Measurements from ENCODE around the gene CSRNP2. TPM values are rescaled to one million over a fixed set of nuclear protein-coding genes. Genes with fewer than 3 reads are reported as not detected.
A peak's percentile ranks its signal among the peaks of the same experiment; 100 is the strongest.

CSRNP2 gene
- total and polyA plus RNA-seq, 4 experiments from 2014 or later: 4.6 to 35.0 (median 20.2) TPM

DNA sequence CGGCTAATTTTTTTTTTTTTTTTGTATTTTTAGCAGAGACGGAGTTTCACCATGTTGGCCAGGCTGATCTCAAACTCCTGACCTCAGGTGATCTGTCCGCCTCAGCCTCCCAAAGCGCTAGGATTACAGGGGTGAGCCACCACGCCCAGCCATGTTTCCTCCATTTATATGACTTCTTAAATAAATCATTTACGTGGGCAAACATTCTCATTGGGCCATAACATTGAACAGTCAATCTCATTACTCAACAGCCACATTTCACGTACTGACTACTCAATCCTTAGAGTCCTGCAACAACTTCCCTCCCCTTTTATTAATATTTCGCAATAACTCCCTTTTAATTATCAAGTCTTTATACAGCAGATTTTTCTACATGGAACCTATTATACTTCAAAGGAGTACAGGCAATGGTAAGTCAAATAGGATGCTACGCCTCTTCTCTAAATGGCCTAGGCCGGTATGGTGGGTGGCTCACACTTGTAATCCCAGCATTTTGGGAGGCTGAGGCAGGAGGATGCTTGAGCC lies 7.4 kb upstream of the CSRNP2 start:
- peak overlapping the region in 1 of 7 donors; percentile 35 for H3K27ac Mint-ChIP-seq
- H3K4me3 ChIP-seq (ENCODE audit: low read length in 2 of 2): no peak overlapping the region
- no peak for DNase-seq
- ChIA-PET POLR2A (ENCODE audit: partially characterized antibody) (no interaction called here), CTCF (ENCODE audit: partially characterized antibody) (interaction anchor here (0.9 kb wide), 1 partner anchor 278 kb away, joined by 3 read pairs; no protein-coding TSS in a partner anchor)
- H3K9me3 Mint-ChIP-seq: no peaks in the 10 kb centered on the region
- no peaks in the 10 kb centered on the region for H3K9me3 ChIP-seq (ENCODE audit: control insufficient read depth in 1 of 2, low read length in 2 of 2)
- H3K36me3 Mint-ChIP-seq: peaks cover 13 to 21% of the 10 kb centered on the region in 2 donors
- peaks cover 0 to 3% (median 1%) of the 10 kb centered on the region in 4 donors for H3K4me1 Mint-ChIP-seq
- no peak overlapping the region for H3K27ac ChIP-seq (ENCODE audit: low read depth, low read length)
- H3K36me3 ChIP-seq (ENCODE audit: insufficient read depth, low read length): peaks cover 7% of the 10 kb centered on the region
- H3K4me1 ChIP-seq (ENCODE audit: insufficient read depth, low read length): no peaks in the 10 kb centered on the region
- no peaks in the 10 kb centered on the region for H3K27me3 ChIP-seq (ENCODE audit: insufficient read depth, low read length)
- no peaks in the 10 kb centered on the region for H3K27me3 Mint-ChIP-seq
- no peak overlapping the region for H3K4me3 Mint-ChIP-seq
- intact Hi-C loops (cut with micrococcal nuclease): no loop called here

DNA sequence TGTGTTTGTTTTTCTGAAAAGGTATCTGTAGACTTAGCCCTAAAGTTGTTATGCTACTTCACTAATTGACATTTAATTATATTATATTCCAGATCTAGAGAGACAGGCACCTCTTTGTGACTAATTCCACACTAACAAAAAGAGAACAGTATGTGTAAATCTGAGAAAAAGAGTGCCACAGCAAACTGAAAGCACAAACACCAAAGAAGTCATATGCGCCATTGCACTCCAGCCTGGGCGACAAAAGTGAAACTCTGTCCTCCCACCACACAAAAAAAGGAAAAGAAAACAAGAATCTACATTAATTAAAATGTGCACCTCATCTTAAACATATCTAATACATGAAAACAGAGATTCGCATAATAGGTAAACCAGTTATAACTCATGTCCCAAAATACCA lies 4.4 kb upstream of the CSRNP2 start:
- H3K27ac ChIP-seq (ENCODE audit: low read depth, low read length): no peak overlapping the region
- peaks cover 0 to 2% of the 10 kb centered on the region in 2 donors for H3K36me3 Mint-ChIP-seq
- POLR2A ChIA-PET (ENCODE audit: partially characterized antibody): no interaction called here
- H3K9me3 ChIP-seq (ENCODE audit: control insufficient read depth in 1 of 2, low read length in 2 of 2): no peaks in the 10 kb centered on the region
- H3K4me3 Mint-ChIP-seq: peak overlapping the region in 1 of 8 donors; percentile 26
- no peaks in the 10 kb centered on the region for H3K27me3 ChIP-seq (ENCODE audit: insufficient read depth, low read length)
- peaks cover 0 to 2% (median 0%) of the 10 kb centered on the region in 8 donors for H3K9me3 Mint-ChIP-seq
- CTCF ChIA-PET (ENCODE audit: partially characterized antibody): no interaction called here
- H3K4me1 ChIP-seq (ENCODE audit: insufficient read depth, low read length): peaks cover 6% of the 10 kb centered on the region
- no peak for DNase-seq
- intact Hi-C loops (cut with micrococcal nuclease): no loop called here
- no peaks in the 10 kb centered on the region for H3K27me3 Mint-ChIP-seq
- H3K4me1 Mint-ChIP-seq: peaks cover 7 to 13% (median 9%) of the 10 kb centered on the region in 4 donors
- no peaks in the 10 kb centered on the region for H3K36me3 ChIP-seq (ENCODE audit: insufficient read depth, low read length)
- H3K4me3 ChIP-seq (ENCODE audit: low read length in 2 of 2): no peak overlapping the region
- peak overlapping the region in 3 of 7 donors; percentile 13 to 83 (median 19) for H3K27ac Mint-ChIP-seq

DNA sequence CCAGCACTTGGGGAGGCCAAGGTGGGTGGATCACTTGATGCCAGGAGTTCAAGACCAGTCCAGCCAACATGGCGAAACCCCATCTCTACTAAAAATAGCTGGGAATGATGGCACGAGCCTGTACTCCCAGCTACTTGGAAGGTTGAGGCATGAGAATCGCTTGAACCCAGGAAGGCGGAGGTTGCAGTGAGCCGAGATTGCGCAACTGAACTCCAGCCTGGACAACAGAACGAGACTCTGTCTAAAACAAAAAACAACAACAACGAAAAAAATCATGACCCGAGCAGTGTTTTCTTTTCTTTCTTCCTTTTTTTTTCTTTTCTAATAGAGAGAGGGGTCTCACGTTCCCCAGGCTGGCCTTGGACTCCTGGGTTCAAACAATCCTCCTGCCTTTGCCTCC lies 3.5 kb upstream of the CSRNP2 start:
- H3K36me3 ChIP-seq (ENCODE audit: insufficient read depth, low read length): no peaks in the 10 kb centered on the region
- H3K27me3 Mint-ChIP-seq: no peaks in the 10 kb centered on the region
- H3K9me3 Mint-ChIP-seq: peaks cover 0 to 4% (median 0%) of the 10 kb centered on the region in 8 donors
- peak overlapping the region in 2 of 7 donors; percentile 15 to 90 for H3K27ac Mint-ChIP-seq
- peaks cover 15% of the 10 kb centered on the region for H3K4me1 ChIP-seq (ENCODE audit: insufficient read depth, low read length)
- no peaks in the 10 kb centered on the region for H3K9me3 ChIP-seq (ENCODE audit: control insufficient read depth in 1 of 2, low read length in 2 of 2)
- no peak overlapping the region for H3K4me3 ChIP-seq (ENCODE audit: low read length in 2 of 2)
- CTCF ChIA-PET (ENCODE audit: partially characterized antibody): no interaction called here
- no peak for DNase-seq
- intact Hi-C loops (cut with micrococcal nuclease): no loop called here
- H3K4me1 Mint-ChIP-seq: peaks cover 16 to 22% (median 18%) of the 10 kb centered on the region in 4 donors
- POLR2A ChIA-PET (ENCODE audit: partially characterized antibody): no interaction called here
- H3K27ac ChIP-seq (ENCODE audit: low read depth, low read length): no peak overlapping the region
- H3K27me3 ChIP-seq (ENCODE audit: insufficient read depth, low read length): no peaks in the 10 kb centered on the region
- no peak overlapping the region for H3K4me3 Mint-ChIP-seq
- peaks cover 0 to 7% of the 10 kb centered on the region in 2 donors for H3K36me3 Mint-ChIP-seq

DNA sequence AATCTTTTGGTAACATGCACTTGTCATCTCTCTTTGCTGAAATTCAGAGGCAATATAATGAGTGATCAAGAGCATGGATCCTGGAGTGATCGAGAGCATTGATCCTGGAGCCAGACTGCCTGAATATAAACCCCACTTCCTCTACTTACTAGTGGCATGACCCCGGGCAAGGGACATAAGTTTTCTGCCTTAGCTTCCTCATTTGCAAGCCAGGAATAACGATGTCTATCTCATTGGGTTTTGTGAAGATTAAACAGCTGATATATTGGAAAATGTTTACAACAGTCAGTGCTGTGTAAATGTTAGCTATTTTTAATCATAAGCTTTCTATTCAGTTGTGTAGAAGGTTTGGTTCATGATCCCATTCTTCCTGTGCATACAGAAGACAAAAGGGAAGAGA lies 2.4 kb upstream of the CSRNP2 start:
- intact Hi-C loops (cut with micrococcal nuclease): no loop called here

DNA sequence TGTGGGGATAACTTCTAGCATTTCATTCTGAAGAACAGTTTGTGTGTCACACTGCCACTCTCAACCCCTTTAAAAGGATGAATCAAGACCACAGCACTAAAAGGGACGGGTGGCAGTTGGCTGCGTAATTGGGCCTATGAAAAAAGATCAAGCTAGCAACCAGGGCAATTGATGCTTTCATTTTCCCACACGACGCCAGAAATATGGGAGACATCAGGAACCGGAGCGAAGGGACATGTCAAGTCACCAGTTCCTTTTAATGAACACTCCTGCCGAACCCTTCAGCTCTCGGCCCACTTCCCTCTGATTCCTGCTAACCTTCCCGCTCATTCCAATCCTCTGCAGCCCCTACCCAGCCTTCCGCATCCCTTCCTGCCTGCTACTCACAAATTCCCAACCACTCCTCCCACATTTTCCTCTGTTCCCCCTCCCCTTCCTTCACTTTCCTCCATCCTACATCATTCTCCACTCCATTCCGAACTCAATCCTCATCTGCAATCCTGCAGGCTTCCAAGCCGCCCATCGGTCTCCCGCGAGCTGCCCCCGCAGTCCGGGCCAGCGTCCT lies 753 bp downstream of the CSRNP2 start:
- Mint-ChIP-seq H3K27me3 (no peaks in the 10 kb centered on the region), H3K36me3 (peaks cover 0 to 11% of the 10 kb centered on the region in 2 donors), H3K9me3 (peaks cover 0 to 6% (median 0%) of the 10 kb centered on the region in 8 donors), H3K27ac (peak overlapping the region; percentile 88 to 97 (median 95)), H3K4me1 (peaks cover 29 to 51% (median 41%) of the 10 kb centered on the region in 4 donors), H3K4me3 (peak overlapping the region; percentile 93 to 98 (median 96))
- DNase-seq: peak; percentile 8 to 50 (median 22)
- Histone ChIP-seq H3K4me1 (ENCODE audit: insufficient read depth, low read length) (peaks cover 21% of the 10 kb centered on the region), H3K27me3 (ENCODE audit: insufficient read depth, low read length) (no peaks in the 10 kb centered on the region), H3K9me3 (ENCODE audit: control insufficient read depth in 1 of 2, low read length in 2 of 2) (no peaks in the 10 kb centered on the region), H3K36me3 (ENCODE audit: insufficient read depth, low read length) (no peaks in the 10 kb centered on the region), H3K4me3 (ENCODE audit: low read length in 2 of 2) (peak overlapping the region; percentile 67 to 93), H3K27ac (ENCODE audit: low read depth, low read length) (peak overlapping the region; percentile 86)
- ChIA-PET CTCF (ENCODE audit: partially characterized antibody) (no interaction called here), POLR2A (ENCODE audit: partially characterized antibody) (interaction anchor here (0.7 to 4.1 kb wide), 16 partner anchors 8 to 319 kb away, joined by 3 to 26 read pairs (median 6); partner anchors contain the start of genes ATF1, BIN2, DAZAP2 and LETMD1)
- intact Hi-C loops (cut with micrococcal nuclease): loop anchor here (1.0 to 5.0 kb wide), 4 partner anchors 34 to 1340 kb away; partner anchors contain the start of genes DAZAP2, LETMD1, TFCP2 and TMBIM6

More for the DNA sequence above, 2.4 kb upstream of the CSRNP2 start:
- CTCF ChIA-PET (ENCODE audit: partially characterized antibody): interaction anchor here (0.9 to 1.1 kb wide), 2 partner anchors 59 to 167 kb away, joined by 3 read pairs; no protein-coding TSS in a partner anchor
- no peaks in the 10 kb centered on the region for H3K36me3 ChIP-seq (ENCODE audit: insufficient read depth, low read length)
- H3K27me3 ChIP-seq (ENCODE audit: insufficient read depth, low read length): no peaks in the 10 kb centered on the region
- no peak overlapping the region for H3K27ac ChIP-seq (ENCODE audit: low read depth, low read length)
- Mint-ChIP-seq H3K4me3 (peak overlapping the region in 1 of 8 donors; percentile 36), H3K27me3 (no peaks in the 10 kb centered on the region), H3K36me3 (peaks cover 0 to 7% of the 10 kb centered on the region in 2 donors), H3K27ac (peak overlapping the region in 1 of 7 donors; percentile 60), H3K4me1 (peaks cover 21 to 29% (median 25%) of the 10 kb centered on the region in 4 donors), H3K9me3 (peaks cover 0 to 4% (median 0%) of the 10 kb centered on the region in 8 donors)
- H3K4me3 ChIP-seq (ENCODE audit: low read length in 2 of 2): no peak overlapping the region
- DNase-seq: no peak
- POLR2A ChIA-PET (ENCODE audit: partially characterized antibody): no interaction called here
- peaks cover 21% of the 10 kb centered on the region for H3K4me1 ChIP-seq (ENCODE audit: insufficient read depth, low read length)
- H3K9me3 ChIP-seq (ENCODE audit: control insufficient read depth in 1 of 2, low read length in 2 of 2): no peaks in the 10 kb centered on the region

DNA sequence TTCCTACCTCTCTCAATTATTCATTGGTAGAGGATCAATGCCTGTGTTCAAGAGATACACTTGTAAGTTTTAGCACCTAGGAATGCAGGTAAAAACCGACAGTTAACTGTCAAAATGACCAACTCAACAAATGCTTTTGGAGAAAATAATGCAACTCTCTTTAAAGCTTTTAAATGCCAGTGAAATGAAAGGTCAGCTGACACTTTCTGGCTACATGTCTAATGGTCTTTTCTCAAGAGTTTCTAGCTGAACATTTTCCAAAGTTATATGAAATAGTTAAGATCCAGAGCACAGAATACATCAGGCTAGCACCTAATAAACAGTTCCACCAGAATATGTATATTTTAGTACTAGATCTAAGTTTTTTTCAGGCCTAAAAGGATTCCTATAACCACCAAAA lies 2.0 kb downstream of the CSRNP2 start:
- intact Hi-C loops (cut with micrococcal nuclease): loop anchor here (5.0 kb wide), 1 partner anchor 1339 kb away; the partner anchor contains the start of gene TMBIM6
- H3K27me3 Mint-ChIP-seq: no peaks in the 10 kb centered on the region
- CTCF ChIA-PET (ENCODE audit: partially characterized antibody): interaction anchor here (0.9 to 1.0 kb wide), 3 partner anchors 34 to 137 kb away, joined by 3 read pairs; partner anchors contain the start of genes POU6F1 and SLC11A2
- peaks cover 24% of the 10 kb centered on the region for H3K4me1 ChIP-seq (ENCODE audit: insufficient read depth, low read length)
- H3K4me1 Mint-ChIP-seq: peaks cover 33 to 62% (median 46%) of the 10 kb centered on the region in 4 donors
- H3K4me3 ChIP-seq (ENCODE audit: low read length in 2 of 2): no peak overlapping the region
- peak overlapping the region in 7 of 8 donors; percentile 33 to 97 (median 94) for H3K4me3 Mint-ChIP-seq
- POLR2A ChIA-PET (ENCODE audit: partially characterized antibody): interaction anchor here (0.5 to 4.1 kb wide), 4 partner anchors 12 to 326 kb away, joined by 3 to 26 read pairs (median 4); partner anchors contain the start of genes BIN2 and POU6F1
- no peaks in the 10 kb centered on the region for H3K36me3 ChIP-seq (ENCODE audit: insufficient read depth, low read length)
- no peak for DNase-seq
- peak overlapping the region in 4 of 7 donors; percentile 19 to 97 (median 59) for H3K27ac Mint-ChIP-seq
- peaks cover 0 to 11% of the 10 kb centered on the region in 2 donors for H3K36me3 Mint-ChIP-seq
- H3K9me3 Mint-ChIP-seq: peaks cover 0 to 6% (median 0%) of the 10 kb centered on the region in 8 donors
- no peaks in the 10 kb centered on the region for H3K27me3 ChIP-seq (ENCODE audit: insufficient read depth, low read length)
- no peaks in the 10 kb centered on the region for H3K9me3 ChIP-seq (ENCODE audit: control insufficient read depth in 1 of 2, low read length in 2 of 2)
- H3K27ac ChIP-seq (ENCODE audit: low read depth, low read length): no peak overlapping the region

DNA sequence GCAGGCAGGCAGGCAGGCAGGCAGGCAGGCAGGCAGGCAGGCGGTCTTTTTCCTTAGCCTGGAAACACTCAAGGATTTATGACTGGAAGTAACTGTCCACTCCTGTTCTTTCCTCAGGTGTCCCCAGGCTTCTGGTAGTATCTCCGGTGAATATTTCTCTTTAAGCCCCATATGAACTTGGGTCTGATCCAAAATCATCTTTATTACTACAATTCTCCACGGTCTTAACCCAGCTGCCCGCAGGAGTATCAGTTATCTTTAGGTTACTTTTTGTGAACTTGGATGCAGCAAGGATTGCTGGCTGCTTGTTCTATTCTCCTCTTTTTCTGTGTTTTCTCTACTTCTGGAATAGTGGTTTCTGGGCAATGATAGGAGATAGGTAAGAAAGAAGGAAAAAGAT lies 3.3 kb downstream of the CSRNP2 start:
- DNase-seq: no peak
- Histone ChIP-seq H3K27me3 (ENCODE audit: insufficient read depth, low read length) (no peaks in the 10 kb centered on the region), H3K9me3 (ENCODE audit: control insufficient read depth in 1 of 2, low read length in 2 of 2) (no peaks in the 10 kb centered on the region), H3K36me3 (ENCODE audit: insufficient read depth, low read length) (no peaks in the 10 kb centered on the region), H3K27ac (ENCODE audit: low read depth, low read length) (no peak overlapping the region), H3K4me1 (ENCODE audit: insufficient read depth, low read length) (peaks cover 30% of the 10 kb centered on the region), H3K4me3 (ENCODE audit: low read length in 2 of 2) (no peak overlapping the region)
- Mint-ChIP-seq H3K4me1 (peaks cover 36 to 66% (median 51%) of the 10 kb centered on the region in 4 donors), H3K36me3 (peaks cover 0 to 11% of the 10 kb centered on the region in 2 donors), H3K27ac (peak overlapping the region in 1 of 7 donors; percentile 36), H3K4me3 (peak overlapping the region in 1 of 8 donors; percentile 5), H3K9me3 (peaks cover 0 to 6% (median 0%) of the 10 kb centered on the region in 8 donors), H3K27me3 (no peaks in the 10 kb centered on the region)
- ChIA-PET CTCF (ENCODE audit: partially characterized antibody) (no interaction called here), POLR2A (ENCODE audit: partially characterized antibody) (interaction anchor here (0.9 kb wide), 1 partner anchor 247 kb away, joined by 3 read pairs; no protein-coding TSS in a partner anchor)
- intact Hi-C loops (cut with micrococcal nuclease): loop anchor here (5.0 kb wide), 1 partner anchor 1338 kb away; the partner anchor contains the start of gene TMBIM6

All from CD4-positive, alpha-beta memory T cell (primary cell).